ENCODE data around the gene MEP1B.

The MEP1B gene

DNA sequence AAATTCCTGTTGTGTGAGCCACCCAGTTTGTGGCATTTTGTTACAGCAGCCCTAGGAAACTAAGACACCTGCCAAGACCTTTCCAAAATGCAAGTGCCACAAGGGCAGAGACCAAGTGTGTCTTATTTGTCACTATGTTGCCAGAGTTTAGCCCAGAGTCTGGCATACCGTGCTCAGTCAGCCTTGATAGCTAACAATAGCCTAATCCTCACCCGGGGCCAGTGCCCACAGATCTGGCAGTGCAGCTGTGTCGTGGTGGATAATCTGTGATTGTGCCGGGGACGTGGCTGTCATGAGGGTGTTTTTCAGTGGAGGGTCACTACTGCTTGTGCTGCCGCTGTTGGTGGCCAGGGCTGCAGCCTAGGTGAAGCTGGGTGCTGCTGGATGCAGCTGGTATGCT is 53.5 kb downstream of the MEP1B start:
- H3K4me1 Mint-ChIP-seq (ENCODE audit: low read depth) = no peaks in the 10 kb centered on the region
- no peaks in the 10 kb centered on the region for H3K36me3 Mint-ChIP-seq (ENCODE audit: low read depth)
- H3K4me3 Mint-ChIP-seq = no peak overlapping the region

DNA sequence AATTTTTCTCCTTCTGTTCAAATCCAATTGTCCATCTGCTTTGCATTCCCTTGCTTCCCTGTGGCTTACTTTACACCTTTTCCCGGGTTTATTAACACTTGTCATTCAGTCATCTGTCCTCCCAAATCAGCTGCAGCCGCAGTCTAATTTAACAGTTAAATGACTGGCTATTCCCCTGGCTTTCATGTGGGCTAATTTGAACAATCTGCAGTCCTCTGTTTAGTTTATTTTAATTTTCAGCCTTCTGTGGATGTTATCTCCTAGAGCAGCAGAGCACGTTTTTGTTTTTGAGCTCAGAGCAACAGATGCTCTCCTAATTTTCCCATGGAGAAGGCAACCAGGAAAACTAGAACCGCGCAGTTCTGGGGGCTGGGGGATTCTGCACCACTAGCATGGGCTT is 55.0 kb downstream of the MEP1B start:
- H3K4me1 Mint-ChIP-seq (ENCODE audit: low read depth) = no peaks in the 10 kb centered on the region
- H3K27ac Mint-ChIP-seq = no peak overlapping the region
- no peak overlapping the region for H3K4me3 Mint-ChIP-seq
- H3K27me3 Mint-ChIP-seq = peaks cover 14% of the 10 kb centered on the region
- no peaks in the 10 kb centered on the region for H3K9me3 Mint-ChIP-seq
- no peaks in the 10 kb centered on the region for H3K36me3 Mint-ChIP-seq (ENCODE audit: low read depth)

More for the DNA sequence above, 53.5 kb downstream of the MEP1B start:
- H3K27ac Mint-ChIP-seq = no peak overlapping the region
- H3K9me3 Mint-ChIP-seq = no peaks in the 10 kb centered on the region
- peaks cover 8% of the 10 kb centered on the region for H3K27me3 Mint-ChIP-seq

- no peak overlapping the region for H3K27ac Mint-ChIP-seq
- no peaks in the 10 kb centered on the region for H3K9me3 Mint-ChIP-seq
- no peak overlapping the region for H3K4me3 Mint-ChIP-seq
- H3K36me3 Mint-ChIP-seq (ENCODE audit: low read depth) = no peaks in the 10 kb centered on the region
- H3K27me3 Mint-ChIP-seq = peaks cover 17% of the 10 kb centered on the region
- no peaks in the 10 kb centered on the region for H3K4me1 Mint-ChIP-seq (ENCODE audit: low read depth)
These were observed 59.5 kb downstream of the MEP1B start for GRCh38 chr18:32249147-32249929.

- H3K27ac Mint-ChIP-seq = no peak overlapping the region
- H3K9me3 Mint-ChIP-seq = no peaks in the 10 kb centered on the region
- no peaks in the 10 kb centered on the region for H3K4me1 Mint-ChIP-seq (ENCODE audit: low read depth)
- peaks cover 19% of the 10 kb centered on the region for H3K27me3 Mint-ChIP-seq
- H3K4me3 Mint-ChIP-seq = no peak overlapping the region
- H3K36me3 Mint-ChIP-seq (ENCODE audit: low read depth) = no peaks in the 10 kb centered on the region
These were observed 61.6 kb downstream of the MEP1B start for GRCh38 chr18:32251466-32251865.

- Mint-ChIP-seq H3K4me1 (ENCODE audit: low read depth) (no peaks in the 10 kb centered on the region), H3K27ac (no peak overlapping the region), H3K9me3 (no peaks in the 10 kb centered on the region), H3K27me3 (peaks cover 20% of the 10 kb centered on the region), H3K36me3 (ENCODE audit: low read depth) (no peaks in the 10 kb centered on the region), H3K4me3 (no peak overlapping the region)
These were observed 62.5 kb downstream of the MEP1B start for GRCh38 chr18:32252141-32252860.

GRCh38 chr18:32255570-32255969 is 65.7 kb downstream of the MEP1B start:
- Mint-ChIP-seq H3K9me3 (no peaks in the 10 kb centered on the region), H3K4me1 (ENCODE audit: low read depth) (no peaks in the 10 kb centered on the region), H3K27me3 (peaks cover 13% of the 10 kb centered on the region), H3K4me3 (no peak overlapping the region), H3K36me3 (ENCODE audit: low read depth) (no peaks in the 10 kb centered on the region), H3K27ac (no peak overlapping the region)

- no peak overlapping the region for H3K27ac Mint-ChIP-seq
- H3K36me3 Mint-ChIP-seq (ENCODE audit: low read depth) = no peaks in the 10 kb centered on the region
- H3K4me1 Mint-ChIP-seq (ENCODE audit: low read depth) = no peaks in the 10 kb centered on the region
- H3K9me3 Mint-ChIP-seq = no peaks in the 10 kb centered on the region
- H3K4me3 Mint-ChIP-seq = no peak overlapping the region
- H3K27me3 Mint-ChIP-seq = peaks cover 12% of the 10 kb centered on the region
These were observed 67.4 kb downstream of the MEP1B start for GRCh38 chr18:32257084-32257785.

DNA sequence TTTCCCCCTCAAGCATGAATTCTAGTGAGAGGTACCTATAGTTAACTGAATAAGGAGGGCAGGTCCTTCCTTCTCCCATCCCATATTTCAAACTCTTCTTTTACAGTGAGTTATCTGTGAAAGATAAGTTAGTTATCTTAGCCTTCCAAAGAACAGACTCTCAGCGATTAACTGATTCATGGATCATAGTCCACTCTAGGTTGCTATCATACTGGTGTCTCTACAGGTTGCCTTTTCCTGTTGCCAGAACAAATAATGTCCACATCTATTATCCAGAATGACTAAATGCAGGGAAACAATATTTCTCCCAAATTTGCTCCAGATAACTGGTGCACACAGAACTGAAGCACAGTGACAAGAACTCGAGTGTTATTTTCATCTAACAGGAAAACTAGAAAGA is 68.3 kb downstream of the MEP1B start:
- no peak overlapping the region for H3K4me3 Mint-ChIP-seq
- peaks cover 10% of the 10 kb centered on the region for H3K27me3 Mint-ChIP-seq
- no peaks in the 10 kb centered on the region for H3K9me3 Mint-ChIP-seq
- no peak overlapping the region for H3K27ac Mint-ChIP-seq
- no peaks in the 10 kb centered on the region for H3K4me1 Mint-ChIP-seq (ENCODE audit: low read depth)
- H3K36me3 Mint-ChIP-seq (ENCODE audit: low read depth) = no peaks in the 10 kb centered on the region

- Mint-ChIP-seq H3K27me3 (peaks cover 10% of the 10 kb centered on the region), H3K9me3 (no peaks in the 10 kb centered on the region), H3K36me3 (ENCODE audit: low read depth) (no peaks in the 10 kb centered on the region), H3K4me3 (no peak overlapping the region), H3K27ac (no peak overlapping the region), H3K4me1 (ENCODE audit: low read depth) (no peaks in the 10 kb centered on the region)
These were observed 68.8 kb downstream of the MEP1B start for GRCh38 chr18:32258558-32259204.

- no peak overlapping the region for H3K27ac Mint-ChIP-seq
- no peak overlapping the region for H3K4me3 Mint-ChIP-seq
- peaks cover 10% of the 10 kb centered on the region for H3K27me3 Mint-ChIP-seq
- H3K4me1 Mint-ChIP-seq (ENCODE audit: low read depth) = no peaks in the 10 kb centered on the region
- no peaks in the 10 kb centered on the region for H3K9me3 Mint-ChIP-seq
- H3K36me3 Mint-ChIP-seq (ENCODE audit: low read depth) = no peaks in the 10 kb centered on the region
These were observed 69.7 kb downstream of the MEP1B start for GRCh38 chr18:32259553-32259952.

DNA sequence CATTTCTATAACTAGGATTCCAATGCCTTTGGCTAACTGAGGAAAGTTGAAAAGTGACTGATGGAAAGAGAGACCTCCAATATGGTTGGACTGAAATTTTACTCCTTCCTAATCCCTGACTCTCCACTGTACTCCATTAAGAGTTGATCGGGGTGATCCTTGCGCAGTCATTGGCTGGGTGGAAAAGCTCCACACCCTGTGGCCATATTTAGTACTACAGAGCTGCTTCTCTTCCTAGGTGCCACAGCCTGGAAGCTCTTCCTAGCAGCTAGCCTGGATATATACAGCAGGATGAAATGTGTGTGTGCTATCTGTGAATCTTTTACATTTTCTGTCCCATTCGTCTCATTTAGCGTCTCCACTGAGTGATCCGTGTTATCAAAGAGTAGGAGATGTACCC is 71.2 kb downstream of the MEP1B start:
- Mint-ChIP-seq H3K9me3 (no peaks in the 10 kb centered on the region), H3K4me3 (no peak overlapping the region), H3K36me3 (ENCODE audit: low read depth) (no peaks in the 10 kb centered on the region)

DNA sequence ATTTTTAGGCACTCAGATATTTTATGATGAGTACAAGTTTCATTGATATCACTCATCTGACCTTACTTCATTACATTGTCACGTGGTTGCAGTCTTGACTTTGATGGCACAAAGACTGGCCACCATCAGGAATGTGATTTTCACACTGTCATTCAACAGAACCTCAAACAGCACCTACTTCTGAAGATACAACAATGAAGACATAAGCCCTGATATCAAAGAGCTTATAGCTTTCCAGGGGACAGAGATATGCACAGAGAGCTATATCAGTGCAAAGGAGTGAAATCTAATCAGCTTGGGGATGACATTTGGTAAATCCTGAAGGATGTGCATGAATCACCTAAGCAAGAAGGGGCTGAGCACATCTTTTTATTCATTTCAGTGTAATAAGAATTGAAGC is 72.3 kb downstream of the MEP1B start:
- no peak overlapping the region for H3K4me3 Mint-ChIP-seq
- H3K9me3 Mint-ChIP-seq = no peaks in the 10 kb centered on the region
- H3K4me1 Mint-ChIP-seq (ENCODE audit: low read depth) = no peaks in the 10 kb centered on the region
- no peaks in the 10 kb centered on the region for H3K36me3 Mint-ChIP-seq (ENCODE audit: low read depth)
- H3K27me3 Mint-ChIP-seq = peaks cover 11% of the 10 kb centered on the region
- H3K27ac Mint-ChIP-seq = no peak overlapping the region

More for the DNA sequence above, 71.2 kb downstream of the MEP1B start:
- Mint-ChIP-seq H3K27ac (no peak overlapping the region), H3K27me3 (peaks cover 14% of the 10 kb centered on the region), H3K4me1 (ENCODE audit: low read depth) (no peaks in the 10 kb centered on the region)

DNA sequence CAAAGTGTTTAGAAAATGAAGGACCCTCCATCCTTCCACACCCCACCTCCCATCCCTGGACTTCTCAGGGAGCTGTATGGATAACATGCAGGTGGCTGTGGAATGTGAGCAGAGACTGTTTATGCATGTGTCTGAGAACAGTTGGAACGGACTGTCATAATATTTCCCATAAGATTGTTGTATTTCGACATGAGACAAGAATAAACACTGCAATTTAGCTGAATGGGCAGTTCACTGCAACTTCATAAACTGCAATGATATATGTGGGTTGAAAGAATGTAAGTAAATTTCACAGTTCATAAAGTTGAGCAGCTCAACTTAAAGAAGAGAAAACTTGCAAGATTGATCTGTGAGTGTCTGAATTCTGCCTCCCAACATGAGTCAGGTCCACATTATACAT is 74.6 kb downstream of the MEP1B start:
- no peaks in the 10 kb centered on the region for H3K4me1 Mint-ChIP-seq (ENCODE audit: low read depth)
- H3K36me3 Mint-ChIP-seq (ENCODE audit: low read depth) = no peaks in the 10 kb centered on the region
- H3K4me3 Mint-ChIP-seq = no peak overlapping the region

GRCh38 chr18:32267463-32267862 is 77.6 kb downstream of the MEP1B start:
- Mint-ChIP-seq H3K27ac (no peak overlapping the region), H3K36me3 (ENCODE audit: low read depth) (no peaks in the 10 kb centered on the region), H3K9me3 (no peaks in the 10 kb centered on the region), H3K27me3 (peaks cover 10% of the 10 kb centered on the region), H3K4me1 (ENCODE audit: low read depth) (no peaks in the 10 kb centered on the region), H3K4me3 (no peak overlapping the region)

More for the DNA sequence above, 74.6 kb downstream of the MEP1B start:
- H3K27ac Mint-ChIP-seq = no peak overlapping the region
- peaks cover 7% of the 10 kb centered on the region for H3K27me3 Mint-ChIP-seq
- H3K9me3 Mint-ChIP-seq = no peaks in the 10 kb centered on the region
